WI38 (cell line): ENCODE data around the gene TLCD3A.
"Not testable (repeated sequence)": the region's sequence is repeated elsewhere in the genome, so short reads cannot be mapped to it uniquely, and the experiment has no call there.

Source experiments
- H3K4me3 ChIP-seq: 2 replicates; pipeline ENCODE4 v1.5.1; 2011; ENCODE audit warnings: low read depth, mild to moderate bottlenecking, control low read depth, low read length
- TF ChIP-seq, protein P1 (sequence below): IDR thresholded peaks from 2 replicates; pipeline ENCODE4 v1.5.1; 2012; ENCODE audit warnings: low read depth, mild to moderate bottlenecking, control low read depth, low read length

Gene TLCD3A

DNA sequence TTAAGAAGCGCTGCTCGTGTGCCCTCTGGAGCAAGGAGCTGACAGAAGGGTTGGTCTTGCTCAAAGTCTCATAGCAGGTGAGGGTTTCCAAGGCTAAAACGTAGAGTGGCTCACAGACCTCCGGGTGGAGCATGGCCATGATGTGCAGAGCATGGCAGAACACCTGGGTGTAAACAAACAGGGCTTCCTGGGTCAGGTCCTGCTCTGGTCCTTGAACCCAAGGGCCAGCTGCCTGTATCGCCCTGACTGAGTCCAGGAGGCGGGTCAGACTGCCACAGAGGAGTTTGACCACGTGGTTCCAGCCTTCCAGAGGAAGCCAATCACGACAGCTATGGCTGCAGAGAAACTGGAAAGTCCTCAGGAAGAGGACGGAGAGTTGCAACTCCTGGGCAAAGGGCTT is 12.5 kb downstream of the TLCD3A start:
- TF ChIP-seq, protein P1, sequence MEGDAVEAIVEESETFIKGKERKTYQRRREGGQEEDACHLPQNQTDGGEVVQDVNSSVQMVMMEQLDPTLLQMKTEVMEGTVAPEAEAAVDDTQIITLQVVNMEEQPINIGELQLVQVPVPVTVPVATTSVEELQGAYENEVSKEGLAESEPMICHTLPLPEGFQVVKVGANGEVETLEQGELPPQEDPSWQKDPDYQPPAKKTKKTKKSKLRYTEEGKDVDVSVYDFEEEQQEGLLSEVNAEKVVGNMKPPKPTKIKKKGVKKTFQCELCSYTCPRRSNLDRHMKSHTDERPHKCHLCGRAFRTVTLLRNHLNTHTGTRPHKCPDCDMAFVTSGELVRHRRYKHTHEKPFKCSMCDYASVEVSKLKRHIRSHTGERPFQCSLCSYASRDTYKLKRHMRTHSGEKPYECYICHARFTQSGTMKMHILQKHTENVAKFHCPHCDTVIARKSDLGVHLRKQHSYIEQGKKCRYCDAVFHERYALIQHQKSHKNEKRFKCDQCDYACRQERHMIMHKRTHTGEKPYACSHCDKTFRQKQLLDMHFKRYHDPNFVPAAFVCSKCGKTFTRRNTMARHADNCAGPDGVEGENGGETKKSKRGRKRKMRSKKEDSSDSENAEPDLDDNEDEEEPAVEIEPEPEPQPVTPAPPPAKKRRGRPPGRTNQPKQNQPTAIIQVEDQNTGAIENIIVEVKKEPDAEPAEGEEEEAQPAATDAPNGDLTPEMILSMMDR: no peak
- no peak overlapping the region for H3K4me3 ChIP-seq

DNA sequence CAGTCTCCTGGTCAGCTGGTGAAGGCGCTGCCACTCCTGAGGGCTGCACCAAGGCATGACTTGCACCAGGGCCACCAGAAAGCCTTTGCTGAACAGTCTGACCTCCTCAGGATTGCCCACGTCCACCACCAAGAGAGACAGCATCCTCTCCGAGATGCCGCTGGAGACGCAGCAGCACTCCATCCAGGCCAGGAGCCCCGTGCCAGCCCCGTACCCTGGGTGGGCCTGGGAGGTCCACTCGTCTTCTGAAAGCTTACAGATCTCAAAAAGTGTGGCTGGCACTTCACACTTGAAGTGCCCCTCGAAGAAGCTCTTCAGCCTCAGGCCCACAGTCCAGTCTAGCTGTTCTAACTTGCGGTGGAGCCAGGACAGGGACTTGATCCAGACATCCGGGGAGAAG is 13.0 kb downstream of the TLCD3A start:
- no peak overlapping the region for H3K4me3 ChIP-seq
- TF ChIP-seq, protein P1: no peak

DNA sequence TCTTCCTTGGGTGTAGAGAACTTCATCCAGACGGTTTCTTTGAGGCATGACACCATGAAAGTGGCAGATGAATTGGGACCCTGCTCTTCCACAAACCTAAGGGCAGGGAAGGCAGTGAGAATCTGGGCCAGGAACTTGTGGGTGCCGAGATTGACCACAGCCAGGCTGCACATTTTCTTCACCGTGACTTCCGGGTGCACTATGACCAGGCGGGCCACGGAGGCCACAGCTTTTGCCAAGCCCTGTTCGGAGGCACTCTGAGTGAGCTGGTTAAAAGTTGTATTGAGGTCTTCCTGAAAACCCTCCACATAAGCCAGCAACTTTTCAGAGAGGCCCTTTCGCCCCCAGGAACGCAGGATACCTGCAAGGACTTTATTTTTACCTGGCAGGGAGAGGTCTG is 13.8 kb downstream of the TLCD3A start:
- H3K4me3 ChIP-seq: no peak overlapping the region
- TF ChIP-seq, protein P1: no peak

DNA sequence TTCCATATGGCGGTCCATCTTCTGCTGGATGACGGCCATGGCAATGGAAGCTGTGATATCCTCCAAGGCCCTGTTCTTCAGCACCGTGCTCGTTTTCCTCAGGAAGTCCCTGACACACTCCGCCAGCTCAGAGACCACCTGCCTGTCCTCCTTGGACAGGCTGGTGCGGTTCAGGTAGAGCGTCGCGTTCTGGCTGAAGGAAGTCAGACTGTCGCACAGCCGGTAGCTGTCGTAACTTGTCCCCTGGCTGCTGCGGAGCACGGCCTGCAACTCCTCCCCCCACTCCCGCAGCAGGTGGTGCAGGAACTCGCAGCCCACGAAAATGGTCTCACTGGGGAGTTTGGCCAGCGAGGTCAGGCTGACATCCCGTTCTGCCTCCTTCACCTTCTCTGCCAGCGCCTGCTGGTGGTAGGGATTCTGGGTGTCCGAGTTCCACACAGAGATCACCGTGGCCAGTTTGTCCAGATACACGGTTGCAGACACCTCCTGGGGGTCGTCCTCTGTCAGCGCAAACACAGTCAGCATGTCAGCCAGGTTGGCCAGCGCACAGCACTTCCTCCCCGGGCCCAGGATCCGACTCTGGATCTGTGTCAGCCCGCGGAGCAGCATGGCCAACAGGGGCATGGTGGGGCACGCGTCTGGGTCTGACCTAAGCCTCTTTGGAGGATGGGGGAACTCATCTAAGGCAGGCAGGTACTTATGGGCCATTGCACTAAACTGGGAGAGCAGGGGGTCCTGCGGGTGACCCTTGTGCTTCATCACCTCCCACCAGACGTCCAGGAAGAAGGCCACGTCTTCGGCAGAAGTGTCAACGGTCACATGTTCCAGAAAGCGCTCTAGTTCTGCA is 14.6 kb downstream of the TLCD3A start:
- no peak overlapping the region for H3K4me3 ChIP-seq
- TF ChIP-seq, protein P1: no peak

DNA sequence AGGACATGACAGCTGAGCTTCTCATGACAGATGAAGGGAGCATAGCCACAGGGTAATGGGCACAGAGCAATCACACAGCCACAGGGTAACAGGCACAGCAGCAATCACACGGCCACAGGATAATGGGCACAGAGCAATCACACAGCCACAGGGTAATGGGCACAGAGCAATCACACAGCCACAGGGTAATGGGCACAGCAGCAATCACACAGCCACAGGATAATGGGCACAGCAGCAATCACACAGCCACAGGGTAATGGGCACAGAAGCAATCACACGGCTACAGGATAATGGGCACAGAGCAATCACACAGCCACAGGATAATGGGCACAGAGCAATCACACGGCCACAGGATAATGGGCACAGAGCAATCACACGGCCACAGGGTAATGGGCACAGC is 16.2 kb downstream of the TLCD3A start:
- not testable (repeated sequence) for H3K4me3 ChIP-seq

DNA sequence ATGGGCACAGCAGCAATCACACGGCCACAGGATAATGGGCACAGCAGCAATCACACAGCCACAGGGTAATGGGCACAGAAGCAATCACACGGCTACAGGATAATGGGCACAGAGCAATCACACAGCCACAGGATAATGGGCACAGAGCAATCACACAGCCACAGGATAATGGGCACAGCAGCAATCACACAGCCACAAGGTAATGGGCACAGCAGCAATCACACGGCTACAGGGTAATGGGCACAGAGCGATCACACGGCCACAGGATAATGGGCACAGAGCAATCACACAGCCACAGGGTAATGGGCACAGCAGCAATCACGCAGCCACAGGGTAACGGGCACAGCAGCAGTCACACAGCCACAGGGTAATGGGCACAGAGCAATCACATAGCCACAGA is 17.0 kb downstream of the TLCD3A start:
- not testable (repeated sequence) for H3K4me3 ChIP-seq

DNA sequence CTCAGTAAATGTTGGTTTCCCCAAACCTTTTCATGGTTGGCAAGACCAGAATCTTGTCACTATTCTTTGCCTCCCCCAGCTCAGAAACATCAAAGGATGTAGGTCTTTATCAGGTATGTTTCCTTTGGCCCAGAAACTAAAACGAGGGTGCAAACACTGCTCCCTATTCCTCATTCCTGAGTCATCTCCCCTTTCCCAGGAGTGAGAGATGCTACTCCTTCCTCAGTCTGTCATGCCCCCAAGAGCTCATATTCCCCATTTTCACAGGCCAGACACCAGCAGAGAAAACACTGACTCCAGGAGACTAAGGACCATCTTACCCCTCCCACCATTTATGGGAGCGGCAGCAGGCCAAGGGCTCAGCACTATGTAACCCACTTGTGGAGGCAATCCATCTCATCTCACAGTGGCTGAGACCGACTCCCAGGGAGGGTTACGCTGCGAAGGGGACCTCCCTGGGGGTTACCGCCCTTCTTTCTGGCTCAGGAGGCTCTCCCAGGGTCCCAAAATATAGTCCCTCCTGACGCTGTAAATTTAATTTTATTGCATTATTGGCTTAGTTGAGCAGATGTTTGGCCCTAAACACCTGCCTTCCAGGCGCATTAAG is 18.1 kb downstream of the TLCD3A start:
- TF ChIP-seq, protein P1: no peak
- H3K4me3 ChIP-seq: peak overlapping the region; percentile 77; the same call in 1 of the 2 replicates

DNA sequence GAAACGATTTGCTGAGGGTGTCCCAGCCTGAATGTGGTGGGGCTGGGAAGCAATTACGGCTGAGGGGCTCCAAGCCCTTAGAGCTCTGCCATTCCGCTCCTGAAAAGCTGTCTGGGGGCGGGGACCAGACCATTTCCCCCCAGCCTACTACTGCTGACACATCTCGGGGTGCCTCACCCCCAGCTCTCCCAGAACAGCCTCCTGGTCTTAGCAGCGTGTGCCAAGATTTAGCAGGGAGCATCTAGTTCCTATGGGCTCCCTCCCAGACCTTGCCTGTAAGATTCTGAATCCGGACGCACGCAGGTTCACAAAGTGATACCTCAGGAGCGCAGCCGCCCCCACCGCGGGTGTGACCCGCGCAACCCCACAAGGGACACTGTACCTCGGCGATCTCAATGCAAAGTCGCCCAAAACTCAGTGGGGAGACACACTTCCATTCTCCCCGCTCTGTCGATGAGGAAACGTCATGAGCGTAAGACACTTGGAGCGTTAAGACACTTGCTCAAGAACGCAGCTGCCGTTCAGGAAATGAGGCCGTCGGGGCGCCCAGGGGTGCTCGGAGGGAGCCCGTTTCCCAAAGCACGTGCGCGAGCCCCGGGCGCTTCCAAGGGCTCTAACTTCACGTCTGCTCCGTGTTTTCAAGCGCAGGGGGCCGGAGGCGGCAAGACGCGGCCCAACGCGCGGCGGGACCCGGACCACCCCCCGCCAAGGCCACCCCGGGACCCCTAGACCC is 19.0 kb downstream of the TLCD3A start:
- TF ChIP-seq, protein P1: no peak

More for the DNA sequence above, 19.0 kb downstream of the TLCD3A start:
- H3K4me3 ChIP-seq: peak overlapping the region; percentile 77
